ENCODE data around the gene POLR1B.

- TF ChIP-seq BRCA1 (CRISPR knock-in tag; IDR thresholded peaks at IDR 0.05) (no peak), POLR2A (IDR thresholded peaks at IDR 0.05; ENCODE audit: insufficient read depth in 1 of 2, low read depth in 2 of 2, low read length in 2 of 2) (no peak), ZBTB43 (CRISPR knock-in tag; conservative IDR thresholded peaks at IDR 0.05) (no peak), SIN3B (IDR thresholded peaks at IDR 0.05; ENCODE audit: low read length) (no peak), TAF1 (CRISPR knock-in tag; IDR thresholded peaks at IDR 0.05) (no peak), CEBPB (IDR thresholded peaks at IDR 0.05; ENCODE audit: borderline replicate concordance, low read depth, low read length) (no peak), ATF7 (IDR thresholded peaks at IDR 0.05) (no peak), ATF7 (CRISPR knock-in tag; IDR thresholded peaks at IDR 0.05) (no peak), CTCF (CRISPR knock-in tag; IDR thresholded peaks at IDR 0.05) (no peak)
These were observed 60.7 kb downstream of the POLR1B start for GRCh38 chr2:112602917-112603316.

Measured in HepG2 (cell line).